SK-N-SH (cell line): ENCODE results near the gene TNK2. TPM values are rescaled to one million over a fixed set of nuclear protein-coding genes. Genes with fewer than 3 reads are reported as not detected.

ENCODE experiments used
- CTCF ChIA-PET: fragments of 300-600, 350-600 bp; formaldehyde crosslinking; extraction: SDS; loops from one replicate; lab custom pipeline; 2021; lab: Yijun Ruan, JAX
- POLR2A ChIA-PET: fragments of 350-600 bp; sonication (Branson Sonifier 250); formaldehyde crosslinking; extraction: SDS; loops from one replicate; lab custom pipeline; 2020; ENCODE audit warnings: antibody characterized with exemption, inconsistent platforms; lab: Yijun Ruan, JAX
- DNase-seq: peaks from one replicate; pipeline ENCODE4 v3.0.0; 2012
- H2AFZ ChIP-seq: fragments of 200-600 bp; sonication (generic); 2 replicates; pipeline ENCODE4 v1.8.1; 2016; ENCODE audit warnings: antibody characterized with exemption, mild to moderate bottlenecking, low read depth
- H3F3A ChIP-seq: fragments of 200-600 bp; sonication (generic); replicated peaks from 2 replicates; pipeline ENCODE3; 2016; ENCODE audit warnings: antibody characterized with exemption, mild to moderate bottlenecking; ENCODE audit not compliant: insufficient read depth
- H3K27ac ChIP-seq, 2 experiments: fragments of 200-500 bp in 1 of 2; fragments of 200-600 bp in 1 of 2; sonication (Bioruptor generic) in 1 of 2; sonication (generic), shearing (Covaris generic) in 1 of 2; 2 replicates each; pipeline versions ENCODE4 v1.5.1 to v1.6.1; 2014 to 2016; ENCODE audit warnings: low read depth in 2 of 2, inconsistent platforms in 1 of 2, low read length in 1 of 2, mild to moderate bottlenecking in 1 of 2, mixed read lengths in 1 of 2
- H3K27me3 ChIP-seq: fragments of 200-600 bp; sonication (generic), shearing (Covaris generic); 2 replicates; pipeline ENCODE4 v1.6.1; 2016; ENCODE audit warnings: mixed run types; ENCODE audit not compliant: insufficient read depth
- H3K36me3 ChIP-seq, 2 experiments: fragments of 200-500 bp in 1 of 2; fragments of 200-600 bp in 1 of 2; sonication (Bioruptor generic) in 1 of 2; sonication (generic) in 1 of 2; replicated peaks in 1 of 2; 2 replicates each; pipeline versions ENCODE3 to v1.5.1; 2014 to 2016; ENCODE audit warnings: low read length in 1 of 2, mild to moderate bottlenecking in 1 of 2; ENCODE audit not compliant: insufficient read depth in 2 of 2, control insufficient read depth in 1 of 2
- H3K4me1 ChIP-seq, 2 experiments: fragments of 200-500 bp in 1 of 2; fragments of 200-600 bp in 1 of 2; sonication (Bioruptor generic) in 1 of 2; sonication (generic), shearing (Covaris generic) in 1 of 2; 2 replicates each; pipeline versions ENCODE4 v1.5.1 to v1.6.1; 2014 to 2016; ENCODE audit warnings: low read depth in 1 of 2, low read length in 1 of 2, mixed run types in 1 of 2; ENCODE audit not compliant: insufficient read depth in 2 of 2, control insufficient read depth in 1 of 2
- H3K4me2 ChIP-seq: fragments of 200-600 bp; sonication (generic), shearing (Covaris generic); 2 replicates; pipeline ENCODE4 v1.6.1; 2017; ENCODE audit warnings: mixed run types
- H3K4me3 ChIP-seq, 2 experiments: fragments of 200-500 bp in 1 of 2; fragments of 200-600 bp in 1 of 2; sonication (Bioruptor generic) in 1 of 2; sonication (generic), shearing (Covaris generic) in 1 of 2; 2 replicates each; pipeline versions ENCODE4 v1.5.1 to v1.8.1; 2014 to 2016; ENCODE audit warnings: low read depth in 2 of 2, inconsistent platforms in 1 of 2, low read length in 1 of 2, mild to moderate bottlenecking in 1 of 2, mixed read lengths in 1 of 2, moderate library complexity in 1 of 2
- H3K79me2 ChIP-seq: fragments of 200-600 bp; sonication (generic); 2 replicates; pipeline ENCODE4 v1.8.1; 2017; ENCODE audit warnings: mild to moderate bottlenecking; ENCODE audit not compliant: insufficient read depth
- H3K9ac ChIP-seq: fragments of 200-600 bp; sonication (generic); 2 replicates; pipeline ENCODE4 v1.6.1; 2017; ENCODE audit warnings: mixed run types
- H3K9me2 ChIP-seq: fragments of 200-600 bp; sonication (generic); 2 replicates; pipeline ENCODE4 v1.6.1; 2017; ENCODE audit warnings: mixed run types
- H3K9me3 ChIP-seq: fragments of 200-600 bp; sonication (generic); 2 replicates; pipeline ENCODE4 v1.6.1; 2017; ENCODE audit warnings: mixed run types, mild to moderate bottlenecking, moderate library complexity
- H4K20me1 ChIP-seq: fragments of 200-600 bp; sonication (generic); 2 replicates; pipeline ENCODE4 v1.6.1; 2017; ENCODE audit warnings: mild to moderate bottlenecking, mixed run types; ENCODE audit not compliant: insufficient read depth
- EP300 ChIP-seq, 2 experiments: IDR thresholded peaks; 2 replicates each; pipeline versions ENCODE4 v1.4.0 to v1.6.1; 2012; ENCODE audit warnings: borderline replicate concordance in 1 of 2, low read depth in 1 of 2, low read length in 1 of 2
- FOXM1 ChIP-seq: IDR thresholded peaks from 2 replicates; pipeline ENCODE4 v1.4.0; 2012; ENCODE audit warnings: low read depth, mild to moderate bottlenecking
- GABPA ChIP-seq: IDR thresholded peaks from 2 replicates; pipeline ENCODE4 v1.4.0; 2012; ENCODE audit warnings: low read depth, mild to moderate bottlenecking
- GATA2 ChIP-seq: sonication (generic); formaldehyde crosslinking; IDR thresholded peaks from 2 replicates; pipeline ENCODE4 v1.5.0; 2020; ENCODE audit warnings: mild to moderate bottlenecking, missing genetic modification reagents
- JUND ChIP-seq: IDR thresholded peaks from 2 replicates; pipeline ENCODE4 v1.4.0; 2012
- MAX ChIP-seq: IDR thresholded peaks from 2 replicates; pipeline ENCODE4 v1.4.0; 2012; ENCODE audit warnings: low read depth
- MEF2A ChIP-seq: IDR thresholded peaks from 2 replicates; pipeline ENCODE4 v1.4.0; 2012; ENCODE audit warnings: low read depth, borderline replicate concordance
- MXI1 ChIP-seq: IDR thresholded peaks from 2 replicates; pipeline ENCODE4 v1.6.1; 2012; ENCODE audit warnings: mild to moderate bottlenecking, low read depth, low read length, improper control_type of control experiment
- NFIC ChIP-seq: IDR thresholded peaks from 2 replicates; pipeline ENCODE4 v1.4.0; 2012; ENCODE audit warnings: borderline replicate concordance
- NRF1 ChIP-seq: IDR thresholded peaks from 2 replicates; pipeline ENCODE4 v1.6.1; 2012; ENCODE audit warnings: low read depth, mild to moderate bottlenecking, low read length
- PBX3 ChIP-seq: IDR thresholded peaks from 2 replicates; pipeline ENCODE4; 2012
- POLR2AphosphoS5 ChIP-seq: IDR thresholded peaks from 2 replicates; pipeline ENCODE4 v1.6.1; 2012; ENCODE audit warnings: low read depth, low read length
- RCOR1 ChIP-seq: fragments of 150-350 bp; IDR thresholded peaks from 2 replicates; pipeline ENCODE4 v1.6.1; 2017; ENCODE audit warnings: antibody characterized with exemption, low read length
- REST ChIP-seq: IDR thresholded peaks from 2 replicates; pipeline ENCODE4 v1.6.1; 2012; ENCODE audit warnings: mild to moderate bottlenecking, low read depth, low read length, moderate library complexity
- SIN3A ChIP-seq: IDR thresholded peaks from 2 replicates; pipeline ENCODE4 v1.6.1; 2012; ENCODE audit warnings: low read depth, mild to moderate bottlenecking, low read length, moderate library complexity, borderline replicate concordance
- TAF1 ChIP-seq: IDR thresholded peaks from 2 replicates; pipeline ENCODE4 v1.6.1; 2012; ENCODE audit warnings: low read depth, mild to moderate bottlenecking, low read length, moderate library complexity, borderline replicate concordance
- TCF12 ChIP-seq: IDR thresholded peaks from 2 replicates; pipeline ENCODE4 v1.4.0; 2012
- TEAD4 ChIP-seq: IDR thresholded peaks from 2 replicates; pipeline ENCODE4 v1.4.0; 2012; ENCODE audit warnings: mild to moderate bottlenecking, borderline replicate concordance; ENCODE audit not compliant: insufficient read depth
- YY1 ChIP-seq: IDR thresholded peaks from 2 replicates; pipeline ENCODE4 v1.4.0; 2012; ENCODE audit warnings: low read depth, mild to moderate bottlenecking
- WGBS: methylation state at CpG from one replicate; pipeline ENCODE4 v1.1.6; 2017; ENCODE audit warnings: low lambda C conversion rate; 5-methylcytosine and 5-hydroxymethylcytosine counted together
- polyA plus RNA-seq, 3 experiments: library from polyadenylated mRNA; depleted of rRNA; stranded (reverse); fragments of >200 nt; gene quantifications; 2 replicates each; pipeline ENCODE4 v1.2.3, GENCODE V29; 2012

Gene TNK2
- polyA plus RNA-seq, 1 of the 3 experiments (the other 2 are of a cell fraction), result 17.3 TPM

- Histone ChIP-seq H3K4me2 (peak overlapping the region; percentile 93), H3K36me3 (no peaks in the 10 kb centered on the region), H3K9me3 (no peaks in the 10 kb centered on the region), H3K27me3 (no peaks in the 10 kb centered on the region), H3K4me1 (peaks cover 45 to 68% of the 10 kb centered on the region in 2 experiments; a peak in 3 of 4 replicates), H3K79me2 (peaks cover 71% of the 10 kb centered on the region), H3K9me2 (no peaks in the 10 kb centered on the region), H2AFZ (0 out of 2 replicates have a peak overlapping the region, but pooled peaks have one; percentile 67), H3F3A (peaks cover 37% of the 10 kb centered on the region), H3K4me3 (peak overlapping the region; percentile 80 to 99), H3K9ac (peak overlapping the region; percentile 62), H4K20me1 (peaks cover 9% of the 10 kb centered on the region; the same call in 1 of the 2 replicates)
- CTCF ChIA-PET, result interaction anchor here (4.0 to 29.0 kb wide), 4 partner anchors 12 to 40 kb away, joined by 52 to 606 read pairs (median 104); partner anchors contain the start of gene TNK2
- WGBS, result 11% methylated on average over 16 of the region's 16 CpGs
- DNase-seq, result peak; percentile 59
- POLR2A ChIA-PET, result interaction anchor here (0.7 to 2.2 kb wide), 3 partner anchors 11 to 37 kb away, joined by 3 to 8 read pairs (median 4); partner anchors contain the start of gene TNK2
- TF ChIP-seq GATA2 (CRISPR knock-in tag) (no peak), GABPA (peak; percentile 38; the same call in 1 of the 2 replicates), PBX3 (peak; percentile 84), MXI1 (peak; percentile 72), FOXM1 (peak; percentile 21; the same call in 1 of the 2 replicates), MAX (peak; percentile 78), POLR2AphosphoS5 (peak; percentile 18; the same call in 1 of the 2 replicates), TAF1 (peak; percentile 45; the same call in 1 of the 2 replicates), TCF12 (peak; percentile 69), NRF1 (no peak), RCOR1 (no peak), YY1 (peak; percentile 64; the same call in 1 of the 2 replicates), SIN3A (peak; percentile 87), NFIC (peak; percentile 60; the same call in 1 of the 2 replicates), MEF2A (no peak), JUND (peak; percentile 35; the same call in 1 of the 2 replicates), TEAD4 (no peak), REST (0 out of 2 replicates have a peak, but pooled peaks have one; percentile 57), EP300 (IDR thresholded peaks at IDR 0.05; ENCODE audit: borderline replicate concordance in 1 of 2, low read depth in 1 of 2, low read length in 1 of 2) (peak in 1 of 2 experiments; percentile 16; a peak in 1 of 4 replicates)
- TF ChIP-seq, all 33 proteins: peak for 14
- H3K27ac ChIP-seq, result peak overlapping the region; percentile 81 to 92
Measured at GRCh38 chr3:195896361-195897080, 11.8 kb downstream of the TNK2 start.
